GM10266 (cell line): Measurements from ENCODE around the gene NPC2.

Experiments
- DNase-seq: peaks from one replicate; pipeline ENCODE4 v3.0.0; 2012; ENCODE audit errors: extremely low spot score
- TF ChIP-seq, protein P1 (sequence below): IDR thresholded peaks from 2 replicates; pipeline ENCODE4 v1.5.1; 2012; ENCODE audit warnings: mild to moderate bottlenecking, low read depth; ENCODE audit not compliant: control insufficient read depth, insufficient read depth; ENCODE audit errors: missing control alignments

The NPC2 gene

GRCh38 chr14:74437496-74438053, 55.5 kb downstream of the NPC2 start:
- no peak for DNase-seq
- TF ChIP-seq, protein P1, sequence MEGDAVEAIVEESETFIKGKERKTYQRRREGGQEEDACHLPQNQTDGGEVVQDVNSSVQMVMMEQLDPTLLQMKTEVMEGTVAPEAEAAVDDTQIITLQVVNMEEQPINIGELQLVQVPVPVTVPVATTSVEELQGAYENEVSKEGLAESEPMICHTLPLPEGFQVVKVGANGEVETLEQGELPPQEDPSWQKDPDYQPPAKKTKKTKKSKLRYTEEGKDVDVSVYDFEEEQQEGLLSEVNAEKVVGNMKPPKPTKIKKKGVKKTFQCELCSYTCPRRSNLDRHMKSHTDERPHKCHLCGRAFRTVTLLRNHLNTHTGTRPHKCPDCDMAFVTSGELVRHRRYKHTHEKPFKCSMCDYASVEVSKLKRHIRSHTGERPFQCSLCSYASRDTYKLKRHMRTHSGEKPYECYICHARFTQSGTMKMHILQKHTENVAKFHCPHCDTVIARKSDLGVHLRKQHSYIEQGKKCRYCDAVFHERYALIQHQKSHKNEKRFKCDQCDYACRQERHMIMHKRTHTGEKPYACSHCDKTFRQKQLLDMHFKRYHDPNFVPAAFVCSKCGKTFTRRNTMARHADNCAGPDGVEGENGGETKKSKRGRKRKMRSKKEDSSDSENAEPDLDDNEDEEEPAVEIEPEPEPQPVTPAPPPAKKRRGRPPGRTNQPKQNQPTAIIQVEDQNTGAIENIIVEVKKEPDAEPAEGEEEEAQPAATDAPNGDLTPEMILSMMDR = no peak

DNA sequence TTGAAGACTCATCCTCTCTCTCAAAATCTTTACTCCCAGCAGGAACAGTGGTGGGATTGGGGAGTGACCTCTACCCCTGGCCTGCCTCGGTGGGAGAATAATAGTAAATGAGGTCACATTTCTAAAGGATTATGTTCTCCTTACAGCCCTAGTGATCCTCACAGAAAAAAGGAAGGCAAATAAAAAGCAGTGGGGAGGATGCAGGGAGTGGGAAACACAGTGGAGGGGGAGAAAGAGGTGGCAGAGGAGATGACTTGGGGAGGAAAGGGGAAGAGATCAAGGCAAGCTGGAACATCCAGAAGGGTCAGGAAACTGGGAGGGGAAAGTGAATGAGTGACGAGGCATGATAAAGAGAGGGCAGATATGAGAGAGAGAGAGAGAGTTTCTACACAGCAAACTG, 58.8 kb downstream of the NPC2 start:
- TF ChIP-seq, protein P1 = no peak
- DNase-seq = no peak

- TF ChIP-seq, protein P1 = no peak
- no peak for DNase-seq
Observed at GRCh38 chr14:74429991-74430390, 63.1 kb downstream of the NPC2 start.
